H9 (cell line): ENCODE results near the gene HYAL3. TPM values are rescaled to one million over a fixed set of nuclear protein-coding genes. Genes with fewer than 3 reads are reported as not detected.

Source experiments
- DNase-seq: peaks from one replicate; pipeline ENCODE4 v3.0.0-alpha.2; 2017
- H2AFZ ChIP-seq: one replicate; pipeline ENCODE4 v1.6.1; 2013; ENCODE audit warnings: mild to moderate bottlenecking, low read length, control low read depth, moderate library complexity
- H2AK5ac ChIP-seq: 2 replicates; pipeline ENCODE4 v1.6.1; 2013; ENCODE audit warnings: low read length, control low read depth, mixed read lengths; ENCODE audit not compliant: insufficient read length
- H2BK120ac ChIP-seq: one replicate; pipeline ENCODE4 v1.6.1; 2013; ENCODE audit warnings: low read depth, mild to moderate bottlenecking, low read length, control low read depth, inconsistent platforms; ENCODE audit not compliant: poor library complexity, severe bottlenecking
- H2BK12ac ChIP-seq: 2 replicates; pipeline ENCODE4 v1.6.1; 2013; ENCODE audit warnings: low read length, control low read depth, mixed read lengths, low read depth; ENCODE audit not compliant: insufficient read length
- H2BK15ac ChIP-seq: 2 replicates; pipeline ENCODE4 v1.6.1; 2013; ENCODE audit warnings: low read depth, low read length, control low read depth
- H2BK20ac ChIP-seq: one replicate; pipeline ENCODE4 v1.6.1; 2013; ENCODE audit warnings: low read depth, mild to moderate bottlenecking, low read length, control low read depth, inconsistent platforms; ENCODE audit not compliant: poor library complexity, severe bottlenecking
- H2BK5ac ChIP-seq: 2 replicates; pipeline ENCODE4 v1.6.1; 2013; ENCODE audit warnings: low read length, control low read depth, mixed read lengths; ENCODE audit not compliant: insufficient read length
- H3K14ac ChIP-seq: 2 replicates; pipeline ENCODE4 v1.6.1; 2013; ENCODE audit warnings: low read length, control low read depth; ENCODE audit not compliant: insufficient read depth
- H3K18ac ChIP-seq: 2 replicates; pipeline ENCODE4 v1.6.1; 2013; ENCODE audit warnings: low read depth, mild to moderate bottlenecking, mixed read lengths, low read length, control low read depth; ENCODE audit not compliant: insufficient read length
- H3K23ac ChIP-seq: 2 replicates; pipeline ENCODE4 v1.6.1; 2013; ENCODE audit warnings: low read length, control low read depth, mixed read lengths, low read depth; ENCODE audit not compliant: insufficient read length
- H3K23me2 ChIP-seq: 2 replicates; pipeline ENCODE4 v1.6.1; 2013; ENCODE audit warnings: low read depth, mild to moderate bottlenecking, mixed read lengths, low read length, control low read depth; ENCODE audit not compliant: insufficient read length, poor library complexity, severe bottlenecking
- H3K27ac ChIP-seq: 2 replicates; pipeline ENCODE4 v1.5.1; 2013; ENCODE audit warnings: low read length, control low read depth, mixed read lengths, low read depth; ENCODE audit not compliant: insufficient read length
- H3K27me3 ChIP-seq: 2 replicates; pipeline ENCODE4 v1.6.1; 2013; ENCODE audit warnings: low read length, control low read depth, inconsistent platforms; ENCODE audit not compliant: insufficient read depth
- H3K4ac ChIP-seq: 2 replicates; pipeline ENCODE4 v1.6.1; 2013; ENCODE audit warnings: low read depth, mild to moderate bottlenecking, control low read depth, inconsistent platforms, low read length, moderate library complexity
- H3K4me1 ChIP-seq: 2 replicates; pipeline ENCODE4 v1.6.1; 2013; ENCODE audit warnings: low read length, control low read depth, inconsistent platforms; ENCODE audit not compliant: insufficient read depth
- H3K4me2 ChIP-seq: 2 replicates; pipeline ENCODE4 v1.6.1; 2013; ENCODE audit warnings: low read length, control low read depth, mixed read lengths; ENCODE audit not compliant: insufficient read length, insufficient read depth
- H3K56ac ChIP-seq: 2 replicates; pipeline ENCODE4 v1.6.1; 2013; ENCODE audit warnings: low read depth, mild to moderate bottlenecking, mixed read lengths, low read length, control low read depth; ENCODE audit not compliant: insufficient read length
- H3K79me1 ChIP-seq: 2 replicates; pipeline ENCODE4 v1.6.1; 2013; ENCODE audit warnings: low read depth, mild to moderate bottlenecking, moderate library complexity, low read length, control low read depth, inconsistent platforms; ENCODE audit not compliant: insufficient read depth, poor library complexity, severe bottlenecking
- H3K79me2 ChIP-seq: 2 replicates; pipeline ENCODE4 v1.6.1; 2013; ENCODE audit warnings: low read length, control low read depth, inconsistent platforms; ENCODE audit not compliant: insufficient read depth
- H3K9ac ChIP-seq: 2 replicates; pipeline ENCODE4 v1.6.1; 2013; ENCODE audit warnings: low read length, control low read depth, mixed read lengths; ENCODE audit not compliant: insufficient read length; ENCODE audit errors: extremely low read depth
- H3K9me3 ChIP-seq: one replicate; pipeline ENCODE4 v1.6.1; 2013; ENCODE audit warnings: low read depth, low read length, inconsistent platforms; ENCODE audit not compliant: control insufficient read depth
- H3T11ph ChIP-seq: one replicate; pipeline ENCODE4 v1.6.1; 2013; ENCODE audit warnings: mild to moderate bottlenecking, low read length, control low read depth, inconsistent platforms
- H4K20me1 ChIP-seq: one replicate; pipeline ENCODE4 v1.6.1; 2013; ENCODE audit not compliant: control insufficient read depth, insufficient read length, insufficient read depth
- H4K5ac ChIP-seq: 2 replicates; pipeline ENCODE4 v1.6.1; 2013; ENCODE audit warnings: low read depth, mild to moderate bottlenecking, mixed read lengths, low read length, control low read depth; ENCODE audit not compliant: insufficient read length
- H4K8ac ChIP-seq: replicated peaks from 2 replicates; pipeline ENCODE4 v1.6.1; 2013; ENCODE audit warnings: low read length, control low read depth, mixed read lengths, low read depth; ENCODE audit not compliant: insufficient read length
- H4K91ac ChIP-seq: 2 replicates; pipeline ENCODE4 v1.6.1; 2013; ENCODE audit warnings: low read depth, mild to moderate bottlenecking, moderate library complexity, mixed read lengths, low read length, control low read depth; ENCODE audit not compliant: insufficient read length
- H3K27ac Mint-ChIP-seq, 3 experiments: 2 replicates in 2 of 3; 3 replicates in 1 of 3; pipeline ENCODE4 v1.8.0; 2020 to 2021; ENCODE audit warnings: mixed read lengths in 3 of 3, mild to moderate bottlenecking in 1 of 3, moderate library complexity in 1 of 3
- H3K27me3 Mint-ChIP-seq: 2 replicates; pipeline ENCODE4 v1.8.0; 2021; ENCODE audit warnings: low read depth, mild to moderate bottlenecking, moderate library complexity, mixed read lengths
- H3K36me3 Mint-ChIP-seq, 3 experiments: 2 replicates in 2 of 3; 3 replicates in 1 of 3; pipeline ENCODE4 v1.8.0; 2020 to 2021; ENCODE audit warnings: low read depth in 3 of 3, mixed read lengths in 3 of 3; ENCODE audit not compliant: insufficient read depth in 1 of 3
- H3K4me1 Mint-ChIP-seq, 2 experiments: 2 replicates each; pipeline ENCODE4 v1.8.0; 2020; ENCODE audit warnings: mixed read lengths in 2 of 2
- H3K4me3 Mint-ChIP-seq, 2 experiments: 2 replicates in 1 of 2; 3 replicates in 1 of 2; pipeline ENCODE4 v1.8.0; 2020 to 2021; ENCODE audit warnings: mild to moderate bottlenecking in 2 of 2, mixed read lengths in 2 of 2, moderate library complexity in 1 of 2
- H3K9me3 Mint-ChIP-seq, 2 experiments: 2 replicates in 1 of 2; 3 replicates in 1 of 2; pipeline ENCODE4 v1.8.0; 2020; ENCODE audit warnings: mild to moderate bottlenecking in 2 of 2, mixed read lengths in 2 of 2, moderate library complexity in 1 of 2
- CTCF ChIP-seq: fragments of 200-600 bp; sonication (generic); conservative IDR thresholded peaks from 3 replicates; pipeline ENCODE4 v1.8.0; 2021; ENCODE audit warnings: antibody characterized with exemption, mild to moderate bottlenecking
- WGBS: extraction: QIAGEN DNeasy Blood & Tissue Kit; methylation state at CpG from one replicate; pipeline ENCODE4 v1.1.7; 2013; ENCODE audit warnings: missing lambda C conversion rate, low lambda C conversion rate, mixed read lengths; ENCODE audit not compliant: insufficient read length; ENCODE audit errors: extremely low coverage; 5-methylcytosine and 5-hydroxymethylcytosine counted together
- total RNA-seq: library from RNA; stranded (reverse); gene quantifications from 2 replicates; pipeline ENCODE4 v1.2.1, GENCODE V29; 2021

Gene HYAL3
- total RNA-seq, 1 experiment from 2014 or later, result 3.1 TPM

GRCh38 chr3:50255251-50255615 is 44.0 kb downstream of the HYAL3 start:
- H3K9me3 ChIP-seq, result no peaks in the 10 kb centered on the region
- no peak overlapping the region for H2BK5ac ChIP-seq
- H3K79me2 ChIP-seq, result peaks cover 3% of the 10 kb centered on the region; the same call in 1 of the 2 replicates
- peaks cover 10 to 23% of the 10 kb centered on the region in 2 experiments; a peak in 3 of 4 replicates for H3K4me1 Mint-ChIP-seq
- peaks cover 19 to 55% (median 53%) of the 10 kb centered on the region in 3 experiments; a peak in 6 of 7 replicates for H3K36me3 Mint-ChIP-seq
- no peak overlapping the region for H4K5ac ChIP-seq
- H3K23me2 ChIP-seq, result no peaks in the 10 kb centered on the region
- H2BK20ac ChIP-seq, result no peak overlapping the region
- H3K4me2 ChIP-seq, result no peak overlapping the region
- no peak overlapping the region for H3K56ac ChIP-seq
- H2AK5ac ChIP-seq, result no peak overlapping the region
- H3K4ac ChIP-seq, result no peak overlapping the region
- no peak for TF ChIP-seq CTCF
- H2AFZ ChIP-seq, result no peak overlapping the region
- no peak overlapping the region for H3K27ac ChIP-seq
- DNase-seq, result no peak
- no peak overlapping the region for H3T11ph ChIP-seq
- no peaks in the 10 kb centered on the region for H3K27me3 Mint-ChIP-seq
- H2BK15ac ChIP-seq, result no peak overlapping the region
- peaks cover 2% of the 10 kb centered on the region for H4K20me1 ChIP-seq
- no CpG with 5 or more reads among the region's 9 CpGs for WGBS
- H2BK12ac ChIP-seq, result no peak overlapping the region
- H3K4me3 Mint-ChIP-seq, result no peak overlapping the region
- H3K79me1 ChIP-seq, result peaks cover 3% of the 10 kb centered on the region
- no peaks in the 10 kb centered on the region for H3K9me3 Mint-ChIP-seq
- no peak overlapping the region for H4K91ac ChIP-seq
- H4K8ac ChIP-seq, result no peak overlapping the region
- no peak overlapping the region for H3K27ac Mint-ChIP-seq
- H3K9ac ChIP-seq, result no peak overlapping the region
- no peak overlapping the region for H3K14ac ChIP-seq
- no peak overlapping the region for H3K18ac ChIP-seq
- H3K4me1 ChIP-seq, result no peaks in the 10 kb centered on the region
- no peak overlapping the region for H3K23ac ChIP-seq
- H3K27me3 ChIP-seq, result no peaks in the 10 kb centered on the region
- H2BK120ac ChIP-seq, result no peak overlapping the region
